ENCODE results near the gene KCNN3.
"Not testable (repeated sequence)": the region's sequence is repeated elsewhere in the genome, so short reads cannot be mapped to it uniquely, and the experiment has no call there.

The KCNN3 gene

DNA sequence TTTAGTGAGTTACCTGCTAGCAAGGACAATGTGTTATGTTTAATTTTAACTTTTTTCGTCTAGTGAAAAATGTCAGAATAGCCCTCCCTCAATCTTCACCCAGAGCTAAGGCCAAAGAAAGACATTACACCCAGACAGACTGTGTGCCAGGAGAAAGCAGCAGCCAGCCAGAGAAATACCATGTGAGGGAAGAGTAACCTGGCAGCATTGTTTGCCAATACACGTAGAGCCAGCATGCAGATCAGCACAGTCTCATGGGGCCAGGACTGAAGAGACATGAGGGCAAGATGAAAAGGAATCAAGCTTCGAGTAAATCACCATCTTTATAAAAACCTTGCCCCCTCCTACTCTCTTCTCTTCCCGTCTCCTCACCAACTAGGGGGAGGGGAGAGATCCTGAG is 173.6 kb downstream of the KCNN3 start:
- Histone ChIP-seq H3K4me3 (ENCODE audit: low read length) (no peak overlapping the region), H3K27me3 (ENCODE audit: insufficient read depth, low read length) (no peaks in the 10 kb centered on the region), H3K4me1 (ENCODE audit: insufficient read depth, low read length) (no peaks in the 10 kb centered on the region), H3K36me3 (ENCODE audit: insufficient read depth, low read length) (no peaks in the 10 kb centered on the region), H3K9me3 (ENCODE audit: insufficient read depth, low read depth, low read length) (no peaks in the 10 kb centered on the region), H3K27ac (ENCODE audit: low read depth, low read length) (no peak overlapping the region), H3K9ac (ENCODE audit: low read depth, low read length) (no peak overlapping the region)
- WGBS: 56% methylated on average over 3 of the region's 4 CpGs

DNA sequence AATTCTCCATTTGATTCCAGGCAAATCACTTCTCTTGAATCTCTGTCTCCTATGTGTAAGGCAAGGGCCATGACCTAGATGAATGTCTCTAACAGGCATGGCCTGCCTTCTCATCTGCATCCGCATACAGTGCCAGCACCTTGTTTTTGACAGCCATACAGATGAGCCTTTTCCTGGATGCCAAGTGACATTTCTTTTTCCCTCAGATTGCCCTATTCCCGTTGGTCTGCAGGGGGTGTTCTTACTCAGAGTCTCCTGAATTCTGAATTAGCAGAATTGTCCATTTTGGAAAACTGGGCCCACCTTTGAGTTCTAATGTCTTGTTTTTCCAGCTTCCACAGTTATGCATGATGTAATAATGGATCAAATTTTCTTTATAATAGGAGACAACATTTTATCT is 174.1 kb downstream of the KCNN3 start:
- Histone ChIP-seq H3K9ac (ENCODE audit: low read depth, low read length) (no peak overlapping the region), H3K4me3 (ENCODE audit: low read length) (no peak overlapping the region), H3K36me3 (ENCODE audit: insufficient read depth, low read length) (no peaks in the 10 kb centered on the region), H3K27me3 (ENCODE audit: insufficient read depth, low read length) (no peaks in the 10 kb centered on the region), H3K9me3 (ENCODE audit: insufficient read depth, low read depth, low read length) (no peaks in the 10 kb centered on the region), H3K27ac (ENCODE audit: low read depth, low read length) (no peak overlapping the region), H3K4me1 (ENCODE audit: insufficient read depth, low read length) (no peaks in the 10 kb centered on the region)
- WGBS: 60% methylated on average over 2 of the region's 2 CpGs

DNA sequence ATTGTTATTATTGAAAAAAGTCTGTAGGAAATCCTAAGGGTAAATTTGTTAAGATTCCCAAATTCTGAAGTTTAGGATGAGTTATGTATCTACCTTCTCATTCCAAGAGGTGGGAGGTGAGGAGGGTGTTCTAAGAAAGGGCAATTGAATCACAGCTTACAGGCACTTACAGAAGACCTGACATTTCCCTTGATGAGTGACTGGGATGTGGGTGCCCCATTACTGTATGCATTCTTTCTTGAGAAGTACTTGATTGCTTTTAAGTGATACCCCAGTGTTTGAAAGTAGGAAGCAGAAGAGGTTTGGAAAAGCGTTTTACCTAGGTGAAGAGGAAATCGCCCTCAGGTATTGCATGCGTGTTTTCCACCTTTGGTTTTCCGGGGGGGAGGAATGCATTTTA is 175.1 kb downstream of the KCNN3 start:
- WGBS: 92% methylated on average over 4 of the region's 4 CpGs
- H3K27me3 ChIP-seq (ENCODE audit: insufficient read depth, low read length): no peaks in the 10 kb centered on the region

GRCh38 chr1:154689083-154689482 is 181.0 kb downstream of the KCNN3 start:
- Histone ChIP-seq H3K9ac (ENCODE audit: low read depth, low read length) (no peak overlapping the region), H3K9me3 (ENCODE audit: insufficient read depth, low read depth, low read length) (no peaks in the 10 kb centered on the region), H3K36me3 (ENCODE audit: insufficient read depth, low read length) (no peaks in the 10 kb centered on the region), H3K27me3 (ENCODE audit: insufficient read depth, low read length) (no peaks in the 10 kb centered on the region), H3K27ac (ENCODE audit: low read depth, low read length) (no peak overlapping the region), H3K4me1 (ENCODE audit: insufficient read depth, low read length) (no peaks in the 10 kb centered on the region), H3K4me3 (ENCODE audit: low read length) (no peak overlapping the region)
- 77% methylated on average over 2 of the region's 3 CpGs for WGBS

More for the DNA sequence above, 175.1 kb downstream of the KCNN3 start:
- H3K9ac ChIP-seq (ENCODE audit: low read depth, low read length): no peak overlapping the region
- no peak overlapping the region for H3K27ac ChIP-seq (ENCODE audit: low read depth, low read length)
- no peak overlapping the region for H3K4me3 ChIP-seq (ENCODE audit: low read length)
- no peaks in the 10 kb centered on the region for H3K36me3 ChIP-seq (ENCODE audit: insufficient read depth, low read length)
- no peaks in the 10 kb centered on the region for H3K4me1 ChIP-seq (ENCODE audit: insufficient read depth, low read length)
- H3K9me3 ChIP-seq (ENCODE audit: insufficient read depth, low read depth, low read length): no peaks in the 10 kb centered on the region

DNA sequence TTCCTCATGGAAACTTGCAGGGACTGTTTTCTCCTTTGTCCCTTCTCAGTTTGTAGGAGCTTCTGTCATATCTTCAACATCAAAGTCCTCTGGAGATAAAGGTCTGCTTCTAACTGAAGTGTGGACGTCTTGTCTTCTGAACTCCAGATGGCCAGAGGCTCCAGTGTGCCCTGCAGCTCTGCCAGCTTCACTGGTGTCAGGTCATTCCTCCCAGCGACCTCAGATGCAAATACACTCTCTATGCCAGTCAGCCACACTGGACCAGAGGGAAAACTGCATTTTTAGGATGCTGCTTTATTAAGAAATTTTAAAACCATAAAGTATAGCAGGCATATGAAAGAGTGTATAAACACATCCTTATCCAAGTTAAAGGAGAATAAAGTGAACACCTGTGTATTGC is 183.6 kb downstream of the KCNN3 start:
- H3K27me3 ChIP-seq (ENCODE audit: insufficient read depth, low read length): no peaks in the 10 kb centered on the region
- H3K36me3 ChIP-seq (ENCODE audit: insufficient read depth, low read length): no peaks in the 10 kb centered on the region

GRCh38 chr1:154683820-154684219 is 186.3 kb downstream of the KCNN3 start:
- Histone ChIP-seq H3K4me1 (ENCODE audit: insufficient read depth, low read length) (no peaks in the 10 kb centered on the region; the same call in 1 of the 2 replicates), H3K27ac (ENCODE audit: low read depth, low read length) (no peak overlapping the region), H3K36me3 (ENCODE audit: insufficient read depth, low read length) (no peaks in the 10 kb centered on the region), H3K9me3 (ENCODE audit: insufficient read depth, low read depth, low read length) (peaks cover 4% of the 10 kb centered on the region; the same call in 1 of the 2 replicates), H3K4me3 (ENCODE audit: low read length) (no peak overlapping the region), H3K27me3 (ENCODE audit: insufficient read depth, low read length) (no peaks in the 10 kb centered on the region), H3K9ac (ENCODE audit: low read depth, low read length) (no peak overlapping the region)
- WGBS: 82% methylated on average over 3 of the region's 4 CpGs

More for the DNA sequence above, 183.6 kb downstream of the KCNN3 start:
- WGBS: 64% methylated on average over 2 of the region's 2 CpGs
- Histone ChIP-seq H3K4me1 (ENCODE audit: insufficient read depth, low read length) (no peaks in the 10 kb centered on the region; the same call in 1 of the 2 replicates), H3K27ac (ENCODE audit: low read depth, low read length) (no peak overlapping the region), H3K9me3 (ENCODE audit: insufficient read depth, low read depth, low read length) (no peaks in the 10 kb centered on the region), H3K4me3 (ENCODE audit: low read length) (no peak overlapping the region), H3K9ac (ENCODE audit: low read depth, low read length) (no peak overlapping the region)

DNA sequence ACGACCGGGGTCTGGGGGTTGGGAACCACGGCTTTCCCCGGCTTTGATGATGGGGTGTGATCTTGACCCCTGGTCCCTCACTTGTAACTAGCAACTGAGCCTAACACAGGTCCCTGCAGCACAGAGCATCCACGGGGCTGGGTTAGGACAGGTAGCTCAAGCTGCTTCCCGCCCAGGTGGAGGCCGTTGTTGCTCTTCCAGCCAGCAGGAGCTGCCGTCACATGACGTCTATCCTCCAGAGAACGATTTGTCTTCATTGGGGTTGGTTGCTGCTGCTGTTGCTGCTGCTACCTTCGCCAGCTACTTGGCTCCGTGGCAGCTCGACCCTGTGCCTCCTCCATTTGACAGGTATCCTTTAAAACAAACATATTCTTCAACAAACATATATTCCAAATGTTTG is 187.8 kb downstream of the KCNN3 start:
- Histone ChIP-seq H3K9ac (ENCODE audit: low read depth, low read length) (no peak overlapping the region), H3K27ac (ENCODE audit: low read depth, low read length) (no peak overlapping the region), H3K27me3 (ENCODE audit: insufficient read depth, low read length) (no peaks in the 10 kb centered on the region), H3K4me3 (ENCODE audit: low read length) (no peak overlapping the region), H3K36me3 (ENCODE audit: insufficient read depth, low read length) (no peaks in the 10 kb centered on the region), H3K9me3 (ENCODE audit: insufficient read depth, low read depth, low read length) (peaks cover 4% of the 10 kb centered on the region; the same call in 1 of the 2 replicates), H3K4me1 (ENCODE audit: insufficient read depth, low read length) (no peaks in the 10 kb centered on the region; the same call in 1 of the 2 replicates)
- WGBS: 71% methylated on average over 13 of the region's 13 CpGs

- H3K9me3 ChIP-seq (ENCODE audit: insufficient read depth, low read depth, low read length); H3K27ac ChIP-seq (ENCODE audit: low read depth, low read length); H3K4me1 ChIP-seq (ENCODE audit: insufficient read depth, low read length); H3K36me3 ChIP-seq (ENCODE audit: insufficient read depth, low read length); H3K27me3 ChIP-seq (ENCODE audit: insufficient read depth, low read length); H3K4me3 ChIP-seq (ENCODE audit: low read length); H3K9ac ChIP-seq (ENCODE audit: low read depth, low read length): not testable (repeated sequence)
- WGBS: 95% methylated on average over 26 of the region's 27 CpGs
Measured at GRCh38 chr1:154677844-154678243, 192.2 kb downstream of the KCNN3 start.

GRCh38 chr1:154676847-154677246 is 193.2 kb downstream of the KCNN3 start:
- H3K9ac ChIP-seq (ENCODE audit: low read depth, low read length); H3K4me1 ChIP-seq (ENCODE audit: insufficient read depth, low read length): not testable (repeated sequence)
- 95% methylated on average over 2 of the region's 2 CpGs for WGBS

GRCh38 chr1:154674456-154674855 is 195.6 kb downstream of the KCNN3 start:
- WGBS: 95% methylated on average over 7 of the region's 7 CpGs
- H3K9me3 ChIP-seq (ENCODE audit: insufficient read depth, low read depth, low read length); H3K9ac ChIP-seq (ENCODE audit: low read depth, low read length); H3K36me3 ChIP-seq (ENCODE audit: insufficient read depth, low read length); H3K4me3 ChIP-seq (ENCODE audit: low read length); H3K4me1 ChIP-seq (ENCODE audit: insufficient read depth, low read length); H3K27ac ChIP-seq (ENCODE audit: low read depth, low read length); H3K27me3 ChIP-seq (ENCODE audit: insufficient read depth, low read length): not testable (repeated sequence)

More at GRCh38 chr1:154676847-154677246, 193.2 kb downstream of the KCNN3 start:
- not testable (repeated sequence) for H3K4me3 ChIP-seq (ENCODE audit: low read length); H3K9me3 ChIP-seq (ENCODE audit: insufficient read depth, low read depth, low read length); H3K27ac ChIP-seq (ENCODE audit: low read depth, low read length); H3K27me3 ChIP-seq (ENCODE audit: insufficient read depth, low read length); H3K36me3 ChIP-seq (ENCODE audit: insufficient read depth, low read length)

DNA sequence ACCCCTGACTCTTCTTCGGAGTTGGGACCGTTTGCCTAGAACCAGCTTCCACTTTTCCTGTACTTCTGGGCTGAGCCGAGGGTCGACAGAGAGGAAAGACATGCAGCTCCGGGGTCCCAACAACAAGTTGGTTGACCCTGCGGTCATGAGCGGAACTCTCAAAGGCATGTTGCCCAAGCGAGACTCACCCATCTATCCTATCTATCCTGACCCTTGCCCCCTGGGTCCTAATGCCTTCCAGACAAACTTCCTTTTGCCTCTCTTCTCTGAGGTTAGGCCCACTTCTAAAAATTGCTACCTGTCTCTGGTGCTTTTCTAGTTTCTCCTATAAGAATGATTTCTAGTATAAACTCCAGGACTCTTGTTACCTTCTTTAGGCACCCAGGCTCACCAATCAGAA is 197.8 kb downstream of the KCNN3 start:
- not testable (repeated sequence) for H3K36me3 ChIP-seq (ENCODE audit: insufficient read depth, low read length); H3K27me3 ChIP-seq (ENCODE audit: insufficient read depth, low read length); H3K27ac ChIP-seq (ENCODE audit: low read depth, low read length); H3K4me1 ChIP-seq (ENCODE audit: insufficient read depth, low read length); H3K9me3 ChIP-seq (ENCODE audit: insufficient read depth, low read depth, low read length); H3K4me3 ChIP-seq (ENCODE audit: low read length); H3K9ac ChIP-seq (ENCODE audit: low read depth, low read length)
- WGBS: 87% methylated on average over 8 of the region's 8 CpGs

- not testable (repeated sequence) for H3K4me3 ChIP-seq (ENCODE audit: low read length); H3K4me1 ChIP-seq (ENCODE audit: insufficient read depth, low read length); H3K9me3 ChIP-seq (ENCODE audit: insufficient read depth, low read depth, low read length); H3K27me3 ChIP-seq (ENCODE audit: insufficient read depth, low read length); H3K9ac ChIP-seq (ENCODE audit: low read depth, low read length); H3K36me3 ChIP-seq (ENCODE audit: insufficient read depth, low read length); H3K27ac ChIP-seq (ENCODE audit: low read depth, low read length)
- 92% methylated on average over 9 of the region's 9 CpGs for WGBS
Measured at GRCh38 chr1:154671412-154671811, 198.7 kb downstream of the KCNN3 start.

Measured in HUES64 (cell line).